Hindlimb muscle (tissue), 1 donor: ENCODE measurements around the gene MLLT1. TPM values are rescaled to one million over a fixed set of nuclear protein-coding genes. Genes with fewer than 3 reads are reported as not detected.

ENCODE experiments used
- DNase-seq: peaks from one replicate; pipeline ENCODE4 v3.0.0-alpha.2; 2013
- polyA plus RNA-seq: library from polyadenylated mRNA; unstranded; fragments of 120-200 nt; gene quantifications from one replicate; pipeline ENCODE4 v1.2.1, GENCODE V29; 2013; ENCODE audit not compliant: insufficient read length

The MLLT1 gene
- polyA plus RNA-seq, 1 donor = 52.9 TPM

DNA sequence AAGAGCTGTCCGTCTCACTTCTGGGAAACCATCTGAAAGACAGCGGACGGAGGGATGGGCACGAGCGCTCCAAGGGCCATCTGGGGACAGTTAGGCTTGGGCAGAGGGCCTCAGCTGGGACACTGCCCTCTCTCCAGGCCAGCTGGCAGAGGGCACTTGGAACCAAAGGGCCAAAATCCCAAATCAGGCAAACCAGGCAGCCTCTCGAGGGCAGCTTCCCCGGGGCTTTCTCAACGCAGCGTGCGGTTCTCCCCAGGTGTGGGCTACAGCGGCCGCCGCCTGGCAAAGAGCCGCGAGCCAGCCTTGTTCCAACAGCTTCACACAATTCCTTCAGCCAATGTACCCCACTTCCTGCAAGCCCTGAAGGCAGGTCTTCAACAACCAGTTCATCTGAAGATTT lies 5.0 kb downstream of the MLLT1 start:
- no peak for DNase-seq

DNA sequence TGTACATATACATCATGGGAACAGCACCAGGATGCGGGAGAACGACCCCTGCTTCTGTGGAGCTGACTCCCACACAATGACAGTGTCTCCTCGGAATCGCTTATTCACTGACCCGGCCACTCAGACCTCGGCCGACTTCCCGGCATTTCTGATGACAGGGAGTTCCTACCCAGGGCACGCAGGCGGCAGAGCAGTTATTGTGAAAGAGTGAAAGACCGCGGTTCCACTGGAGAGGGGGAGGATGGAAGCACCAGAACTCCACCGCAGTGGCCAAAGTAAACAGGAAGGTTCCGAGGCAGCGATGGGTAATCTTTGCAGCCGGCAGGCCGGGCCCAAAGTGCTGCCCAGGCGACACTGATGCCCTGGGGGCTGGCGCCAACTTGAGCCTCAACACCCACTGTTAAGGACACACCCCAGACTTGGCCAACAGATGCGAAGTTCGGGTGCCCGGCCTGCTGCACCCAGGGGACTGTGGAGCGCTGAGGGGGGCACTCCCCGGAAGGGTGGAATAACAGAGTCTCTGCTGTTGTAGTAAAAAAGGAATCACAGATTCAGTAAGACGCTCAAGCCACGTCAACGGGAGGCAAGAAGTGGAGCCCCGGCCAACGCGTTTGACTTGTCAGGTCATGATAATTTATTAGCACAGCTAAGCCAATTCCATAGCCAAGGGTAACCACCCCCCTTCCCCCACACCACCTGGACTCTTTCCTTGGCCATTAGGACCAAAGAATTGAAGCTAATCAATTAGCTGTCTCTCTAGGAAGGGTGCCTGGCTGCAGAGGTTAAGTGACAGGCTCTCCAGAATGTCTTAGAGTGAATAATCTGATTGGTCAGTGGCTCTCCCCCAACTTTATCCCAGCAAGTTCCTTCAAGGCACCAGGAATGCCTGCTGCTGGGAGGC lies 5.8 kb downstream of the MLLT1 start:
- no peak for DNase-seq

DNA sequence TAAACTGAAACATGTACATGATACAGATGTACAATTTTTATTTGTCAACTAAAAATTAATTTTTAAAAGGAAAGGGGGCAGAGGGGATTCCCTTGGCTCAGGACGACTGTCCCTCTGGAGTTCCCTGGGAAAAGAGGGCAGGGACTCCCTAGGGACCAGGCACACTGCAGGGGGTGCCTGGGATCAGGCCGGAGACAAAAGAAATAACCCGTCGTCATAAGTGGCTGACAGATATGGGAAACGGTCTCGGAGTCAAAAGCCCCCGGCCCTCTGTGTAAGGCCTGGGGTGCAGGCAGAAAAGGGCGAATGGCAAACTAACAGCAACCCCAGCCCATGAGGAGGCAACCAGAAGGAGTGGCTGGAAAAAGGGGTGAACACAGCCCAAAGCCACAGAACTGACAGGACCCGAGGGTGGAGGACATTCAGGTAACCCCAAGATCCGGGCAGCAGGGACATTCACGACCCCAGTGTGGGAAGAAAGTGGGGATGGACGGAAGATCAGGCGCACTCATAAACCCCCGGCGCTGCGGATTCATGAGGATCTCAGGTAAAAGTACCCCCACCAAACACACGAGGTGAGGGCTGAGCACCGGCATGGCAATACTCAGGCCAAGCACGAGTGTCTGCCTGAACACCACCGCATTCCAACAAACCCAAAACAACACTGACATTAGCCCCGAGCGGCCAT lies 6.7 kb downstream of the MLLT1 start:
- DNase-seq = no peak

DNA sequence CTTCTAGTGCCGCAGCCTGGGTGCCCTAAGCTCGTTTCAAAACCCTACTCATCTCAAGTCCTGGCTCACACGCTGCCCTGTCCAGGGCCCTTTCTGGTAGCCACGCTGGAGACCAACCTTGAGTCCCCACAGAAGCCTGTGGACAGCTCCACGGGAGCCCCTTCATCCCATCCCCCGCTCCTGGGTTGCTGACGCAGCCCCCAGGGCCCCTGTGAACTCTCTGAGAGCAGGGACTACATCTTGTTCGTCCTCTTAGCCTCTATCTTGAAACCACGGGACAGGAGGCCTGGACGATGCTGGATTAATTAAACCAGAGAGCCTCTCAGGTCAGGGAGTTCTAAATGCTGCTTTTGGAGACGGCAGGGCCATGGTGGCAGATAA lies 7.4 kb downstream of the MLLT1 start:
- no peak for DNase-seq

DNA sequence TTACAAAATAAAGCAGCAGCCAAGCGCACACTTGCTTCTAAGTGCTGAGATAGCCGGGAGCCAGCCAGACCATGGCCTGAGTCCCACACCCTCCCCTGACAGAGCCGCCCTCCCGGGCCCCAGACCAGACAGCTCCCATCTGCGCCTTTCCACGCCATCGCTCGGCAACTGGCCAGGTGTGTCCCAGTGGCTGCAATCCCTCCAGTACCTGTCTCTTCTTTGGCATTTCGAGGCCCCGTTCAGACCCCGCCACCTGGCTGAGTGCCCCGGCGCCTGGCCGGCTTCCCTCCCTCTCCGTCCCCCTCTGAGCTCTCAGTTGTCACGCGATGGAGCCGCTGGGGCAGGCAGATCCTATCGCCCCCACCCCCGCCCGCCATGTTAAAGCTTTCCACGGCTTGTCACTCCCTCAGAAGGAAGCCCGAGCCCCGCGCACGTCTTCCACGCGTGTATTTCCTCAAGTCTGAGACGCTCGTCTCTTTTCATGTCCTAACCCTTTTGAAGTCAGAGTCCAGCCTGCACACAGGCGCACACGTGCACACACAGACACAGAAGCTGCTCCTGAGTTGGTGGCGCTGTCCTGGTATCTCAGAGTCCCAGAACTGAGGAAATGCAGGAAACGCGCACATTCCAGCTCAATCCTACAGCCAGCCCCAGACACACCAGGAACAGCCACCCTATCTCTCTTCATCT lies 7.9 kb downstream of the MLLT1 start:
- peak; percentile 62 for DNase-seq

DNA sequence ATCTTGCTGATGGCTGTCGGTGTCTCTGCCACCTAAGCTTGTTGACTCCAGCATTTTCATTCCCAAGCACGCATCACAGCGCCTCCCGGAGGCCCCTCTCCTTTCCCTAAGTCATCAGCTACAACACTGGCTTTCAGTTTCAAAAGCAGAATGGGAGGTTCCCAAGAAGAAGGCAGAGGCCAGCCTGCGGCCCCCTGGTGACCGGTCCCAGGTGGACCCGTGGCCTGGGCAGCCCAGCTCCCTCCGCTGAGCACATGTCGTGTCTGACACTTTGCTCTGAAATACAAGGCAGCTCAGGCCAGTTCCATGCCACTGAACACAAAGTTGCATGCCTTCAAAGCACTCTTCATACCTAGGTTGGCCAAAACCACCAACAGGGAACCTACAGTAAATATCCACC lies 8.5 kb downstream of the MLLT1 start:
- DNase-seq = no peak

DNA sequence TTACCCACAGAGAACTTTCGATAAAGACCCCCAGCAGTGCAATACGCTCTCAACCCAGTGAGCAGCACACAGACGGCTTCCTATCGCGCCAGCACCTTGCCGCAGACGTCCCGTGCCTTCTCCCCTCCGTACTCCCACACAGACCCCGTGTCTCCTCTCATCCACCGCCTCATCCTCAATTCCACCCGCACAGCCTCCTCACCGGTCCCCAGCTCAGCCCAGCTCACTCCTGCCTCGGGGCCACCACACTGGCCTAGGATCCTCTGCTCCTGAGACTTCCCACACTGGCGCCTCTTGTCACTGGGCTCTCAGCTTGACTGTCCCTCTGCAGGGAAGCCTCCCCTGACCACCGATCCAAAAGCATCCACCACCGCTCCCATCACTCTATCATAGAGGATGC lies 9.0 kb downstream of the MLLT1 start:
- DNase-seq = no peak

DNA sequence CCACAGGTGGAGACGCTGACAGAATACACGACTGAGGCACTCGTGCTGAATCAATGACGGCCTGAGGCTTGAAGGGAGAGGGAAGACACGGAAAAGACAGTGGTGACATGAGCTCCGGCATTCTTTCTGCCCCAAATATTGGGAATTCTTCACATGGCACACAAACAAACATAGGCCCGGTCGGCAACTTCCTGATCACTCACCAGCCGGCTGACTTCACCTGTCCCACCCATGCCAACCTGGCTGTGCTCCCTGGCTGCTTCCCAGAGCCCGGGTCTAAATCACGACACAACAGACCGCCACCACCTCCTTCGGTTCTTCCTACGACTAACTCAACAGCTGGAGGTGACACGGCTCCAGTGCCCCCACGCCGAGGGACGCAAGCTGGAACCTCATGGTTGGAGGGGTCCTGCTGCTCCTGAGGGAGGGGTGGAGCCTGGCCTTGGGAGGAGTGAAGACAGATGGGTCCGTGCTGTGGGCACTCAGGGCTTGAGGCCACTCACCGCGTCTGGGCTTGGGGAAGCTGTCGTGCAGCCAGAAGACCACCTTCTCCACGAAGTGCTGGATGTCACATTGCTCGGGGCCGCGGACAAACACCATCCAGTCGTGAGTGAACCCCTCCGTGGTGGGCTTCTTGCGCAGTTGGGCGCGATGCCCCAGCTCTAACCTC lies 9.6 kb downstream of the MLLT1 start:
- DNase-seq = no peak

DNA sequence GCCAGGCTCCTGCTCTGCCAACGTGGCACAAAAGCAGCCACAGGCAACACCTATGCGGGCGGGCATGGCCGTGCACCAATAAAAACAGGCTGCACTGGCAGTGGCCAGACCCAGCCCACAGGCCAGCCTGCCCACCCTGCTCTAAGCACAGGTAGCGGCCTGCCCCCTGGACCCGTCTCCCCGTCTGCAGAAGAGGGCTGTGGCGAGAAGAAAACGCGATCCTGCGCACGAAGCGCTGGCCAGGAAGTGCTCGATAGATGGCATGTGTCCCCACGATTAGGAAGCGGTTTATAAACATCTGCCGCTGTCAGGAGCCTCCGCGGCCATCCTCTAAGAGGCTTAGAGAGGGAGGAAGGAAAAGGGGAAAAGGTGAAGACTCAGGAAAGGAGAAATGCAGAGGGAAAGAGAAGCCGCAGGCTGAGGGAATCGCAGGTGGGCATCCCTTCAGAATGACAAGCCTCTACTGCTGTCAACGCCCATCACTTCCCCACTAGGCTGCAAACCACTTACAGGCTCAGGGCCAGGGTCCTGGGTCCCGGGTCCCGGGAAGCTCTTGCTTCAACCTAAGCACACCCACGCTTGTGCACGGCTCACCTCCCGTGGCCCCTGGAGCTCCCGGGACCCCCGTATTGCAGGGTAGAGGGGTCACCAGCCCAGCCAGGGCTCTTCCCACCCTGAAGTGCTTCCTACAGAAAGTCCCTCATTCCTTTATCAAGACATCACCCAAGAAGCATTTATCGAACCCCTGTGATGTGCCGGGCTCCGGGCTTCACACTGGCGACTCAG lies 10.5 kb downstream of the MLLT1 start:
- DNase-seq = no peak

DNA sequence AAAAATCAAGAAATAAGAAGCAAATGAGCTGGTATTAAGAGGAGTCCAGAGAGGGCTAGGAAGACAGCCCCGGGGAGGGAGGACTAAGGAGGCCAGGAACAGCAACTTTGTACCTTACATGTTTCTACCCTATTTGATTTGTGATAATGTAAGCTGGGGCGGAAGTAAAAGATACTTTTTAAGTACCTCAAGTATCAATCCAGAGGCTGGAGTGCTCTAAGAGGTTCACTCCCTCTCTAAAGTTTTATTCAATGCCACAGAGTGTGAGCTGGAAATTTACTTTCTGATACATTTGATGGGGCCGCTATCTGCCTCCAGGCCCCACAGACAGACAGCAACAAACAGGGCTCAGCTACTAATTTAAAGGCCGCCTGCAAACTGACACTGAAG lies 11.4 kb downstream of the MLLT1 start:
- no peak for DNase-seq

DNA sequence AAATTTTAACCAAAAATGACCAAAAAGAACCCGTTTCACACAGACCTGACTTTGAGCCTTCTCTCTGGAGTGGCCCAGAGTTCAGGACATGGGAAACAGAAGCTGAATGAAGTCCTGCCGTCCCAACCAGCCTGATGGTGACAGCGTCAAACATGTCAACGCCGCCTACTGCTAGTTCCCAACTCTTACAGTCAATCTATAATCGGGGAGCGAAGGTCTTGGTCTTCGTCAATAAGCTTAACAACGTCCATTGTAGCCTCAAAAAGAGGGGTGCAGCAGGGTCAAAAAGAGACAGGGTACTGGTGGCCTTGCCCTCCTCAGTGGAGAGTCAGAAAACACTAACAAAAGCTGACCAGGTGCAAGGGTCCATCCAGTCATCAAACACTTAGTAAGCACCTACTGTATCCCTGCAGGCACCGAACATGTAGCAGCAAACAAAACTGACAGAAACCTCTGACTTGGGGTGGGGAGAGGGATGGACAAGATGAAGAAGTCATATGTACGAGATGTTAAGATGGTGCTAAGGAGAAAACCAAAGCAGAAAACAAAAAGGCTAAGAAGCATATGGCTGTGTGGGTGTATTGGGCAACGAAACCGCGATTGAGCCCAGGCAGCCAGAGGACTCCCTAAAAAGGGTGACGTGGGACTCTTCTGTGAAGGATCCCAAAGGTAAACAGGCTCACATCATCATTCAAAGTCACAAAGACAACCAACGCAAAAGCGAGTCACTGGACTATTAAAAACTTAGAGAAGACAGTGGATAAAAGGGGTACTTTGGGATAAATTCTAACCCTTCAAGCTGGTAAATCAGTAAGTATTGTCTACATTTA lies 12.0 kb downstream of the MLLT1 start:
- DNase-seq = no peak

DNA sequence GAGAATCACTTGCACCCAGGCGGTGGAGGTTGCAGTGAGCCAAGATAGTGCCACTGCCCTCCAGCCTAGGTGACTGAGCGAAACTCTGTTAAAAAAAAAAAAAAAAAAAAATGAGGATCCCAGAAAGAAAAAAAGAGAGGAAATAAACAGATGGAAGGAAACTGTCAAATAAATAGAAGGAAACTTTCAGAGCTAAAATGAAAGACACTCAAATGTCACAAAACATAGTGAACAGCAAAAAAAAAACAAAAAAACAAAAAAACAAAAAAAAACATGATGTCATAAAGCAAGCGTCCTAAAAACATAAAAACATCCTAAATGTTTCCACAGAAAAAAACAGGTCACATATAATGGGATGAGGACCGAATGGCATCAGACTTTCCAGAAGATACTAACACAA lies 15.0 kb downstream of the MLLT1 start:
- DNase-seq = no peak

DNA sequence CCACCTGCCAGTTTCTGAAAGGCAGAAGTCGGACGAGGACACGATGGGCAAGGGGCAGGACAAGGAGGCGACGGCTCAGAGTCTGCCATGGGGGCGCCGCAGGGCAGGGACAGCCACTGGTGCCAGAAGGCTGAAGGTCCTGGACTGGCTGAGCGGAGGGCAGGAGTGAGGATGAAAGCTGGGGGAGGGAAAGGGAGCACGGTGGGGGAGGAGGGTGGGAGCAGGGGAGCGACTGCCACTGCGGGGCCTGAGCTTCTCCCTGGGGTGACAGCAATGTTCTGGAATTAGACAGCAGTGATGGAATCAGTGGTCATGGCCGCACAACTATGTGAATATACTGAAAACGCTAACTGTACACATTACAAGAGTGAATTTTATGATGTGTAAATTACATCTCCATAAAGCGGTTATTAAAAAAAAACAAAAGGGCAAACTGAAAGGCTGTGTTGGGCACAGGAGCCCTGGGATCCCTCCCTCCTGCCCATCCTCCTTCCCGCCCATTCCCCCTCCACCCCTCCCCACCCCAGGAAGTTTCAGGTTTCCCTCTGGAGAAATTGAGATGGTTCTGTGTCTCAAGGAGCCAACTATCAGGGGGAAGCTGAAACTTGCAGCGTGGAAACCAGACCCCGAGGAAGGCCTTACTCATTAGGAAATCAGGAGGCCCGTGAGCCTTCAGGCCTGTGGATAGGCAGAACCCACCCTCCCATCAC lies 15.9 kb downstream of the MLLT1 start:
- DNase-seq = no peak

DNA sequence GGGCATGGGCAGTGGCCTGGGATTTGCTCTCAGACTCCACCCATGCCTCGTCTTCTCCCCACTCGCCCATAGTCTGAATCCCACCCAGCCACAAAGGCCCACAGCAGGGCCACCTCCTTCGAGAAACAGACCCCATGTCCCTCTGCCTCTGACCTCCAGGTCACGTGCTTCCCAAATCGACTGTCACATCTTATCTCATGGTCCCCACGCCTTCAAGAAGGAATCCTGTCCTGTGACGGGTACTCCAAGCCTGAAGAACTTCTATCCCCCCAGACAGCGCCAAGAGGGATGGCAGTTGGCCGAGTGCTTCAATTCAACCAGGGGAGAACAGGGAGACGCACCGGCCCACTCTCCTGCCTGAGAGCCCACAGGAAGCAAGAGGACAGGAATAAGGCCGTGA lies 16.5 kb downstream of the MLLT1 start:
- no peak for DNase-seq

DNA sequence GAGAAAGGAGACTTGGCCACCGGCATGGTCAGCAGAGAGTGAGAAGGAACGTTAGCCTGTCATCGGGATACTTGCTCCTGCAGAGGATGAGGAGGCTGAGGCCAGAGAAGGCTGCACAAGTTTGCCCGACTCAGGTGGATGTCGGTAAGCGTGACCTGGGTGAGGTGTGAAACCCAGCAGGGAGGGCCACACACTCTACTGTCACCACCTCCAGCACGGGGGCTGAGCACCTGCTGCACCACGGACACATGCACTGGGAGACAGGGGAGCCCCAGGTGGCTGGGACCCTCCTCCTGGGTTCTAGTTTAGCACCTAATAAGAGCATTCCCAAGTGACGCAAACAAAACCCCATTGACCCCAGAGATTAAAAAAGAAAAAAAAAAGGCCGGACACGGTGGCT lies 17.3 kb downstream of the MLLT1 start:
- no peak for DNase-seq

DNA sequence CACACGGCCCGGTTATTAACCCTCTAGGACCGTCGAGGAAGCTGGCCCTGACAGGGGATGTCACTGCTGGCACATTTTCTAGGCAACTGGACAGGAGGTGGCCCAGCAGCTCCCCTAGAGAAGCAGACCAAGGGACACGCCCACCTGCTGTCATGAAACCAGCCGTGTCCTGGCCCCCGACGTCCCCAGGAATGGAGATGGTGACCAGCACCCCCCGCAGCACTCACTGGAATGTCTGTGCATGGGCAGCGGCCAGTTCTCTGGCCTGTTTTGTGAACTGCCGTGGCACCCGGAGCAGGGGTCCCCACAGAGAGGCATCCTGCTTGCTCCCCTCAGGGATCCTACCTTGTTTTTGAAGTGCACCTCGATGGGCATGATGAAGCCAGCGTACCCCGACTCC lies 17.9 kb downstream of the MLLT1 start:
- DNase-seq = no peak

DNA sequence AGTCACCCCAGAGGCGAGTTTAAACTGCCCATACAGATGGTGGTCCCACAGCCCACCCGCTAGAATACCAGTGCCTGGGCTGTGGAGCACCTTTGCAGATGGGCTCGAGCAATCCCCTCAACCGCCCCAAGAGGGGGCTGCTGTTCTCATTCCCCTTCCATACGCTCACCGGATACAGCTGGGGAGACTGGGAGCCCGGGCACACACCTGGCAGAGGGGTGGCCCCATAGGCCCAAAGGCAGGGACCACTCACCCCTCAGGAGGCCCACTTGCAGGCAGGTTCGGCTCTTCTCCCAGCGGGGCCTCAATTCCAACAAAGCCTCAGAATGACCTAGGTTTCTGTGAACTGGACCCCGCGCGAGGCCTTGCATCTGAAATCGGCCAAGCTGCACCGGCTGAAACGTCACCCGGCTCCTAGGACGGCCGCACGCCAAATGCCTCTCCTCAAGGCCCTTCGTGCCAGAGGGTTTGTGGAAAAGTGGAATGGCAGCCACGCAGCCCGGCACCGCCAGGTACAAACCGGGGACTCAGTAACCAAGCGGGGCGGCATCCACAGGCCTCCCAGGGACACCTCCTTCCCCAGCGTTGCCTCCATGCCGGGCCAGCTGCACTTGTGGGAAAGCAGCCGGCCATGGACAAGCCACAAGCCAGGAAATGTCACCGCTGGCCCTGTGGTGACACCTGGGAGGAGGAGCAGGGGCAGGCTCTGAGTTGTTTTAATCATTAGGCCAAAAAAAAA lies 18.7 kb downstream of the MLLT1 start:
- DNase-seq = no peak

DNA sequence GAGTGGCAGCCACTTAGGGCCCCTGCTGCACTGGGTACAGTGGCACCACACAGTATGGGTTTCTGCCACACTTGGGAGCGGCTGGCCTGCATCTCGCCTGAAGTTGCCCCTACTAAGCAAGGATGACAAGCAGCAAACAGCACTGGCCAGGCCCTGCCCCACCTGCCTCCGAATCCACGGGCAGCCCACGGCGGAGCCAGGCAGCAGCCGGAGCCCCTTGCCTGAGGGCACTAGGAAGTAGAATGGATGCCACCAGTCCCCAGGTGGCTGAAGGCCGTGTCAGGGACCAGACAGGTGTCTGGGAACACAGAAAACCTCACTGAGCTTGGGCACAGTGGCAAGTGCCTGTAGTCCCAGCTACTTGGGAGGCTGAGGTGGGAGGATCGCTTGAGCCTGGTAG lies 19.4 kb downstream of the MLLT1 start:
- DNase-seq = no peak

DNA sequence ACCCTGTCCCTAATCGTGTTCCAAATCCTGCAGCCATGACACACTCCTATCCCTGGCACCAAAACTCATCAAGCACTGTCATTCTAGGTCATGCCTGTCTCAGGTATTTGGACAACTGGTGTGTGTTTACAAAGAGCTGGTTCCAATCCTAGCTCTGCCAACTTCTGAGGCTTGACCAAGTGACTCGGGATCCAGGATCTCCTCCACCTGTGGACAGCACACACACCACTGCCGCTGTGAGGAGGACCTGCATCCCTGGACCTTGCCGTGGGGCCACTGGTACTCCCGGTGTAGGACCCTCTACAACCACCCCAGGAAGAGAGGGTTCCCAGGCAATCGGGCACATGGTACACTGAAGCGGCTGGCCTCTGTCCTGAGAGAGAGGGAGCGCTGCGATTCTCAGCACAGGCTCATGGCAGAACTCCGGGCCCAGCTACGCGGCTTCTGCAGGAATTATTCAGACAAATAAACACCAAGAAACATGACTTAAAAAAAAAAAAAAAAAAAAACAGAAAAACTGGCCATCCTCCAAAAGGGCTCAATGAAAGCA lies 20.4 kb downstream of the MLLT1 start:
- DNase-seq = no peak
